ENCODE data around the gene NDP.
"Not testable (repeated sequence)": the region's sequence is repeated elsewhere in the genome, so short reads cannot be mapped to it uniquely, and the experiment has no call there.

Gene NDP

GRCh38 chrX:43970528-43970927 lies 2.7 kb downstream of the NDP start:
- no peak for DNase-seq (ENCODE audit: low read depth)

GRCh38 chrX:43969504-43970501 lies 3.4 kb downstream of the NDP start:
- no peak for DNase-seq (ENCODE audit: low read depth)

DNA sequence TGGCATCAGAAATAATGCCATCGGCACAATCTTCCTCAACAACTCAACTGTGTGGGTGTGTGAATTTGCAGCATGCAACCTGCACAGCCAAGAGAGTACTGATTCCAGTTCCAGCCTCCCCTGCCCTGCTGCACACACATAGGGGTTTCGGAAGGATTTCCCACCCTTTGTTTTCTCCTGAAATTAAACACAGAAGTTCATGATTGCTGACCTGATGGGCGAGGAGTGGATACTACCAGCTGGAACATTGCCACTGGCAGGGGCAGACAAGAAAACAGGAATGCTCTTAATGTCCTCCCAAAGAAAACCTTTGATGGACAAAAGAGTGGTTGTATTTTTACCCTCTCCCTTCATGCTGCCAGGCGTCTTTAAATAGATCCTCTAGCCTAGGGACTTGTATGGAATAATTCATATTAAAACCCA lies 4.8 kb downstream of the NDP start:
- no peak for DNase-seq (ENCODE audit: low read depth)

- no peak for DNase-seq (ENCODE audit: low read depth)
These were observed 8.3 kb downstream of the NDP start for GRCh38 chrX:43964936-43965335.

DNA sequence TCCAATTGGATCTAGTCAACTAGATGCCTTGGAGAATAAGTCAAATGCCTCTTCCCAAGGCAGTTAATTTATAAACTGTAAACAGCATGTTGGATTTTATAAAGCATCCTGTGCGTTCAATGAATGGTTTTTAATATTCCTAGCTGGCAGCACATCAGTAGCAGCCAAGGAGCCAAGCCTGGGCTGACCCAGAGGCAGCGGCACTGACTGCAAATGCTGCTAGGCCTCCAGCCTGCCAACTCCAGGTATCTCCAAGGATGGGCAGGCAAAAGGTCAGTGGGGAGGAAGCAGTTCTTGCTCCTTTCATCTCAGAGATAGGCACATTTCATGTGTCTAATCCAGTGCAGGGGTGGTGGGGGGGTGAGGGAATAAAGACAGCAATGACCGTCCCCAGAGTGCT lies 9.5 kb downstream of the NDP start:
- DNase-seq (ENCODE audit: low read depth): no peak

DNA sequence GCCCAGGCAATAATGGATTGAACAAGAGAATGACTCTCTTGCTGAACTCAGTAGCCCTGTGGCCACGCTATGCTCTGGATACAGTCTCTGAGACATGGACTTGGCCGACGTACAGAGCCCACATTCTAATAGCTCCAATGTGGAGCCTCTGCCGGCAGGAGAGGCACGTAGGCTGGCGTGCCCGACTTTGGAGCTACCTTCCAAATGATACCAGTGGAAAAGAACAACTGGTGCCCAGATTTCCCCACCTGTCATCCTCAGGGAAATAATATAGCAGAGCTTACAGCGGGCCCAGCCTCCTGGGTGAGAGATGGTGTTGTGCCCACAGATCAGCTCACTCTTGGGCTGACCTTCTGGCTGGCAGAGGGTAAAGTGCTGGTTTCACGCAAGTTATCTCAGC lies 10.6 kb downstream of the NDP start:
- DNase-seq (ENCODE audit: low read depth): no peak

DNA sequence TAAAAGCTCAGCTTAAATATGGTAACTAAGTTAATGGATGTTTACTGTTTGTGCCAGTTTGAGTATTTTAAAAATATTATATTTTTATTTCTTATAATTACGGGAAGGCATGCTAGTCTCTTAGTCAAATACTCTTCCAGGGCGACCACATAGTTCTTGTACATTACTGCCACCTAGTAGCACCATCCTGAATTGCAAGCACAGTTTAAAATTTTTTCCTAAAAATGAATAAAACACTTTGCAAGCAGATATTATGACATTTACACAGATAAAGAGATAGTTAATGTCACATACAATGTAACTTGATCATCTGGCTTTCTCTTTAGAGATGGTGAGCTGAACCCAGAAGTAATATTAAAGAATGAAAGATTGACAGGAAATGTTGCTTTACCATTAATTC lies 11.5 kb downstream of the NDP start:
- DNase-seq (ENCODE audit: low read depth): no peak

GRCh38 chrX:43958529-43958928 lies 14.7 kb downstream of the NDP start:
- no peak for DNase-seq (ENCODE audit: low read depth)

DNA sequence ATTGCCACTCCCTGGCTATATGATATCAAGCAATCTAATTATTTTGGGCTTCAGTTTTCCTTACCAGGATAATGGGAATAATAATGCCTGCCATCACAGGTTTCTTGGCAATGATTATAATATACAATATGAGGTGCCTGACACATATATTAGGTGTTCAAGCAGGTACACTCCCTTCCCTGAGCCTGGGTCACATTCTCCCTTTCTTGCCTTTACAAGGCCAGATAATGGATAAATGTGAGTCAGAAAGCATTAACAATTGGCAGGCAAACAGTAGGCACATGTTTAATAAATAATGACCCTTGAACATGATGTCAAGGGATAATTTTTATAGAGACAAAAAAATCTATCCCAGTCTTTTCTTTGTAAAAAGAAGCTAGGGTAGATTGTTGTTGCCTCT lies 17.2 kb downstream of the NDP start:
- no peak for DNase-seq (ENCODE audit: low read depth)

GRCh38 chrX:43953218-43953617 lies 20.0 kb downstream of the NDP start:
- no peak for DNase-seq (ENCODE audit: low read depth)

GRCh38 chrX:43949669-43950068 lies 23.5 kb downstream of the NDP start:
- peak; percentile 1 for DNase-seq (ENCODE audit: low read depth)

GRCh38 chrX:43940816-43941474 lies 32.2 kb downstream of the NDP start:
- no peak for DNase-seq (ENCODE audit: low read depth)

GRCh38 chrX:43939187-43939926 lies 33.8 kb downstream of the NDP start:
- DNase-seq (ENCODE audit: low read depth): no peak

DNA sequence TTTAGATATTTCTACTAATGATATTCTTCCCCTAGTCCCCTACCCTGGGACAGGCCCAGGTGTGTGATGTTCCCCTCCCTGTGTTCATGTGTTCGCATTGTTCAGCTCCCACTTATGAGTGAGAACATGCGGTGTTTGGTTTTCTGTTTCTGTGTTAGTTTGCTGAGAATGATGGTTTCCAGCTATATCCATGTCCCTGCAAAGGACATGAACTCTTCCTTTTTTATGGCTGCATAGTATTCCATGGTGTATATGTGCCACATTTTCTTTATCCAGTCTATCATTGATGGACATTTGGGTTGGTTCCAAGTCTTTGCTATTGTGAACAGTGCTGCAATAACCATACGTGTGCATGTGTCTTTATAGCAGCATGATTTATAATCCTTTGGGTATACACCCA lies 51.2 kb downstream of the NDP start:
- not testable (repeated sequence) for DNase-seq (ENCODE audit: low read depth)

DNA sequence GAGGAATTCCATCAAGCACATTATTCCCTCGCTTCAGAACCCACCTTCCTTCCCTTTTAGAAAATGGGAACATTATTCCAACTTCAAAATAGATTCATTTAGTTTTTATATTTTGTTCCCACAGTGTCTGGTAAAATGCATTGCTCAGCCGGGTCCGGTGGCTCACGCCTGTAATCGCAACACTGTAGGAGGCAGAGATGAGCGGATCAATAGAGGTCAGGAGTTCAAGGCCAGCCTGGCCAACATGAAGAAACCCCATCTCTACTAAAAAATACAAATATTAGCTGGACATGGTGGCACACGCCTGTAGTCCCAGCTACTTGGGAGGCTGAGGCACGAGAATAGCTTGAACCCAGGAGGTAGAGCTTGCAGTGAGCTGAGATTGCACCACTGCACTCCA lies 62.4 kb downstream of the NDP start:
- DNase-seq (ENCODE audit: low read depth): not testable (repeated sequence)

- DNase-seq (ENCODE audit: low read depth): no peak
These were observed 63.2 kb downstream of the NDP start for GRCh38 chrX:43910012-43910411.

- DNase-seq (ENCODE audit: low read depth): no peak
These were observed 64.0 kb downstream of the NDP start for GRCh38 chrX:43909141-43909540.

DNA sequence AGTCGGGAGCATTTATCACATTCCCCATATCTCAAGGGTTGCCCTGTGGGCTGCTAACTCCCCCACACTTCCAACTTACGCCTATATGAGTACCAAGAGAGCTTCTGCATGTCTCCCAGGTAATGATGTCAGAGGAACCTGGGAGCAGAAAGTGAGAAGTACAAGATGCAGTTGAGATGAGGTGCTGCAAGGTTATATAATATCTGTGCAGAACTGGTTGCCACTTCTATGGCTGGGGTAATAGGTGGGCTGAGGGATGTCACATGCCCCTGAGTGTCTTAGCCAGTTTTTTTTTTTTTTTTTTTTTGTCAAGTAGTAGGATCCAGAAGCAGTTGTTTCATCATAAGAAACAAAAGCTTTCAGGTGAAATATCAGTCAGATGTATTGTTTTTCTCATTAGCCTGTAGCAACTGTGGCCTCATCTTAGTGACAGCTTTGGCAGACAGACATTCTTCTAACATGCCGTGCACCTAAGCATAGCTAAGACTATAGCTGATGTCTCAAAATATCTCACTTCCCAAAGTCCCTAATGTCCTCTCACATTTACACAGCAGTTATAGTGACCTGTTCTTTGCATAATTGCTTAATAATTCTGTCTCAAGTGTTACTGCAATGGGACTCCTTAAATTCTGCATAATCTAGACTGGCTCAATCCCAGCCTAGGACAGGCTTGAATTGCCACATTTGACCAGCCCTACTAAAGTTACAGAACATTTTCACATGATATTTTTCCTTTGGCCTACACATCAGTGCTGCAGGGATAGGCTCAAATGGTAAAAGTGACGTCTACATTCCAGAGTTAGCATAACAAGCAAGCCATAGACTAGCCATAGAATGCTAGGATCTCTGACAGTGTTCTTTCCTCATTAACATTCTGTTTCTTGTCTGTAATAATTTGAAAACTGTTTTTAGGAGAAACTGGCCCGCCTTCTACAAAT lies 73.0 kb downstream of the NDP start:
- DNase-seq (ENCODE audit: low read depth): no peak
